ENCODE measurements around the gene TMEM178B. TPM values are rescaled to one million over a fixed set of nuclear protein-coding genes. Genes with fewer than 3 reads are reported as not detected.
"Not testable (repeated sequence)": the region's sequence is repeated elsewhere in the genome, so short reads cannot be mapped to it uniquely, and the experiment has no call there.

The TMEM178B gene
- total and polyA plus RNA-seq, 2 experiments from 2014 or later = 0.39 to 0.46 TPM

DNA sequence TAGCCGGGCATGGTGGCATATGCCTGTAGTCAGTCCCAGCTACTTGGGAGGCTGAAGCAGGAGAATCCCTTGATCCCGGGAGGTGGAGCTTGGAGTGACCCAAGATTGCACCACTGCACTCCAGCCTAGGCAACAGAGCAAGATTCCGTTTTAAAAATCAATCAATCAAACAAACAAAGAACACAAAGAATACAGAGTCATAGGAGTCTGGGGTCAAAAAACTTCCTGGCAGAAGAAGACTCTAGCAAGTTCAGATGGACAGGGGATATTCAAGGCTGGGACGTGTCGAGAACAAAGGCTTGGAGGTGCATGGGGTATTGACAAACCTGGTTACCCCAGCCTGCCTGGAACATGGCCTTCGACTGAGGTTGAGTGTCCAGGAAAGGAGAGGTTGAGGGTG, 248.5 kb downstream of the TMEM178B start:
- Histone ChIP-seq H3K4me3 (no peak overlapping the region), H3K27ac (no peak overlapping the region), H3K36me3 (no peaks in the 10 kb centered on the region), H3K27me3 (no peaks in the 10 kb centered on the region), H3K4me1 (ENCODE audit: low read depth) (peaks cover 7% of the 10 kb centered on the region), H3K9me3 (ENCODE audit: low read depth) (no peaks in the 10 kb centered on the region)
- TF ChIP-seq, protein P1, sequence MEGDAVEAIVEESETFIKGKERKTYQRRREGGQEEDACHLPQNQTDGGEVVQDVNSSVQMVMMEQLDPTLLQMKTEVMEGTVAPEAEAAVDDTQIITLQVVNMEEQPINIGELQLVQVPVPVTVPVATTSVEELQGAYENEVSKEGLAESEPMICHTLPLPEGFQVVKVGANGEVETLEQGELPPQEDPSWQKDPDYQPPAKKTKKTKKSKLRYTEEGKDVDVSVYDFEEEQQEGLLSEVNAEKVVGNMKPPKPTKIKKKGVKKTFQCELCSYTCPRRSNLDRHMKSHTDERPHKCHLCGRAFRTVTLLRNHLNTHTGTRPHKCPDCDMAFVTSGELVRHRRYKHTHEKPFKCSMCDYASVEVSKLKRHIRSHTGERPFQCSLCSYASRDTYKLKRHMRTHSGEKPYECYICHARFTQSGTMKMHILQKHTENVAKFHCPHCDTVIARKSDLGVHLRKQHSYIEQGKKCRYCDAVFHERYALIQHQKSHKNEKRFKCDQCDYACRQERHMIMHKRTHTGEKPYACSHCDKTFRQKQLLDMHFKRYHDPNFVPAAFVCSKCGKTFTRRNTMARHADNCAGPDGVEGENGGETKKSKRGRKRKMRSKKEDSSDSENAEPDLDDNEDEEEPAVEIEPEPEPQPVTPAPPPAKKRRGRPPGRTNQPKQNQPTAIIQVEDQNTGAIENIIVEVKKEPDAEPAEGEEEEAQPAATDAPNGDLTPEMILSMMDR (IDR thresholded peaks at IDR 0.05; ENCODE audit: low read depth, low read length) = no peak
- DNase-seq (ENCODE audit: low read depth in 1 of 2, low spot score in 1 of 2) = no peak

DNA sequence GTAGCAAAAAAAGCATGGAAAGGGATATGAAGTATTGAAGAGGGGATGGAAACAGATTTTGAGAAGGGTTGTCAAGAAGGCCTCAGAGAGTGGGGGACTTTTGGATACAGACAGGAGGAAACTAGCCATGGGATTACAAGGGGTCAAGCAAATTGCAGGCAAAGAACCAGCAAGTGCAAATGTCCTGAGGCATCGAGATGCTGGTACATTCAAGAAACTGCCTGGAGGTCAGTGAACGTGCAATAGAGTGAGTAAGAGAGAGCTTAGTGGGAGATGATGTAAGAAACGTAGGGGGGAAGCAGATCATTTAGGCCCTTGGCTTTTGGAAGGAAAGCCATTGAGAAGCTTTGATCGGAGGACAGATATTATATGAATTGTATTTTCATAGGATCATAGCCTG, 250.0 kb downstream of the TMEM178B start:
- H3K36me3 ChIP-seq = no peaks in the 10 kb centered on the region
- no peak overlapping the region for H3K4me3 ChIP-seq
- peaks cover 7% of the 10 kb centered on the region for H3K4me1 ChIP-seq (ENCODE audit: low read depth)
- DNase-seq (ENCODE audit: low read depth in 1 of 2, low spot score in 1 of 2) = no peak
- no peaks in the 10 kb centered on the region for H3K27me3 ChIP-seq
- no peaks in the 10 kb centered on the region for H3K9me3 ChIP-seq (ENCODE audit: low read depth)
- H3K27ac ChIP-seq = no peak overlapping the region
- TF ChIP-seq, protein P1 (IDR thresholded peaks at IDR 0.05; ENCODE audit: low read depth, low read length) = no peak

DNA sequence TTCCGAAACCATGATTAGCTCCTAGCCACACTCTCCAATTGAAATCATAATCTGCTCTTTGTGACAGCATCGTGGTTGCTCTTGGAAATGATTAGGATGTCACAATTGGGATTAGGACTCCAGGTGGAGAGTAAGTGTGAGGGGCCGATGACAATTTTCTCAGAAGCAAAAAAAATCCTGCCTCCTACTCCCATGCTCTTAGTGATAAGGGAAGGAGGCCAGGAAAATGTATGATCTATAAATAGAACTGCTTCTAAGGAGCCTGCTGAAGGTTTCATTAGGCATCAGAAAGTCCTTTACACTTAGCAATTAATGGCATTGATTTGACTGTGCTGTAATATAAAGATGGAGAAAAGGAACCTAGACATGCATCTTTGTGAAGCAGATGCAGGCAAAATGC, 251.0 kb downstream of the TMEM178B start:
- H3K36me3 ChIP-seq = no peaks in the 10 kb centered on the region
- H3K4me3 ChIP-seq = no peak overlapping the region
- H3K27me3 ChIP-seq = no peaks in the 10 kb centered on the region
- H3K4me1 ChIP-seq (ENCODE audit: low read depth) = peaks cover 7% of the 10 kb centered on the region
- no peak for DNase-seq (ENCODE audit: low read depth in 1 of 2, low spot score in 1 of 2)
- no peak overlapping the region for H3K27ac ChIP-seq
- no peaks in the 10 kb centered on the region for H3K9me3 ChIP-seq (ENCODE audit: low read depth)
- TF ChIP-seq, protein P1 (IDR thresholded peaks at IDR 0.05; ENCODE audit: low read depth, low read length) = no peak

DNA sequence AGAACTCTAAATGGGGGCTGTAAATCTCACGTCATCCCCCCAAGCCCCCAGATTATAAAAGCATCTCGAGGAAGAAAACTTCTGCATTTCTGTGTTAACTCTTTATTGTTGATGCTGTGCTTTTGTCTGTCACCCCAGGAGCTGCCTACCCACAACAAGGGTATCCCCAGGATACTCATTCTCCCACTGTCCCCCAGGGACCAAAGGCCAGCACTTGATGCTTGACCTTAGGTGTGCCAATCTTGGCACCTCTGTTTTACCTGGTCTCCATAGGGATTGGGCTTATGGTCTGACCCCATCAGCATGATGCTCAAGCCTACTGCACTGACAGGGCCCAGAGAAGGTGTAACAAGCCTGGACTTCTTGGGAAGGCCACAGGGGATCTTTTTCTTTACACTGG, 251.4 kb downstream of the TMEM178B start:
- H3K4me1 ChIP-seq (ENCODE audit: low read depth) = peaks cover 7% of the 10 kb centered on the region
- H3K4me3 ChIP-seq = no peak overlapping the region
- no peak overlapping the region for H3K27ac ChIP-seq
- no peaks in the 10 kb centered on the region for H3K36me3 ChIP-seq
- H3K27me3 ChIP-seq = no peaks in the 10 kb centered on the region
- no peak for DNase-seq (ENCODE audit: low read depth in 1 of 2, low spot score in 1 of 2)
- no peaks in the 10 kb centered on the region for H3K9me3 ChIP-seq (ENCODE audit: low read depth)
- TF ChIP-seq, protein P1 (IDR thresholded peaks at IDR 0.05; ENCODE audit: low read depth, low read length) = no peak

DNA sequence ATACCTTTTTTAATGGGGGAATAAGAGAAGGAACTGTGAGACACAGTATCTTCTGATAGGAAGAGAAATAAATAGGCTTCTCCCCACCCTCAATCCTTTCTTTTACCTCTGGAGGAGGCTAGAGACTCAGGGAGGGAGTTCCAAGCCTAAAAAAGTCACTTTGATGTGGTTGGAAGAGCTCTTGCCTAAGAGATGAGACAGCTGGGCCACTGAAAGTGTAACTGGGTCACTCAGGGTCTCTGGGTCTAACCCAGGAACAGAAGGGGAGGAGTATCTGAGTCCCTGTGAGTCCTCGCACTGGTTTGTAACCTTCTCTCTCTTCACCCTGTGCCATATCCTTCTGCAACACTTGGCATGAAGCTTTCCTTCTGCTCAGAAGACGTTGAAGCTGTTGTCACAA, 254.4 kb downstream of the TMEM178B start:
- Histone ChIP-seq H3K27me3 (no peaks in the 10 kb centered on the region), H3K4me3 (no peak overlapping the region), H3K36me3 (no peaks in the 10 kb centered on the region), H3K4me1 (ENCODE audit: low read depth) (peaks cover 7% of the 10 kb centered on the region), H3K27ac (no peak overlapping the region), H3K9me3 (ENCODE audit: low read depth) (no peaks in the 10 kb centered on the region)
- TF ChIP-seq, protein P1 (IDR thresholded peaks at IDR 0.05; ENCODE audit: low read depth, low read length) = no peak
- no peak for DNase-seq (ENCODE audit: low read depth in 1 of 2, low spot score in 1 of 2)

DNA sequence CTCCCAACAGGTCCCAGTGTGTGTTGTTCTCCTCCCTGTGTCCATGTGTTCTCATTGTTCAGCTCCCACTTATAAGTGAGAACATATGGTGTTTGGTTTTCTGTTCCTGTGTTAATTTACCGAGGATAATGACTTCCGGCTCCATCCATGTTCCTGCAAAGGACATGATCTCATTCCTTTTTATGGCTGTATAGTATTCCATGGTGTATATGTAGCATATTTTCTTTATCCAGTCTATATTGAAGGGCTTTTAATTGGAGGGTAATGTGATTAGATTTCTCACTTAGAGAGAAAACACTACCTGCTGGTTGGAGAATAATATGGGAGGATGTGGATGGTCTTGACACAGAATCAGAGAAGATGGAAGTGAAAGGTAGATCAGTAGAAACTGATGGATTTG, 256.4 kb downstream of the TMEM178B start:
- not testable (repeated sequence) for H3K4me1 ChIP-seq (ENCODE audit: low read depth); H3K9me3 ChIP-seq (ENCODE audit: low read depth); H3K36me3 ChIP-seq; DNase-seq (ENCODE audit: low read depth in 1 of 2, low spot score in 1 of 2); H3K4me3 ChIP-seq; H3K27me3 ChIP-seq; H3K27ac ChIP-seq

Measured in cardiac muscle cell (in vitro differentiated cells and primary cell).